Erythroblast (primary cell): ENCODE data around the gene DENND4C.

Source experiments
- GATA1 ChIP-seq: IDR thresholded peaks from 2 replicates; pipeline ENCODE4 v1.6.1; 2011; ENCODE audit warnings: low read depth, mild to moderate bottlenecking, control low read depth, low read length, moderate library complexity
- POLR2A ChIP-seq: IDR thresholded peaks from 2 replicates; pipeline ENCODE4 v1.6.1; 2011; ENCODE audit warnings: mild to moderate bottlenecking, low read length

DNA sequence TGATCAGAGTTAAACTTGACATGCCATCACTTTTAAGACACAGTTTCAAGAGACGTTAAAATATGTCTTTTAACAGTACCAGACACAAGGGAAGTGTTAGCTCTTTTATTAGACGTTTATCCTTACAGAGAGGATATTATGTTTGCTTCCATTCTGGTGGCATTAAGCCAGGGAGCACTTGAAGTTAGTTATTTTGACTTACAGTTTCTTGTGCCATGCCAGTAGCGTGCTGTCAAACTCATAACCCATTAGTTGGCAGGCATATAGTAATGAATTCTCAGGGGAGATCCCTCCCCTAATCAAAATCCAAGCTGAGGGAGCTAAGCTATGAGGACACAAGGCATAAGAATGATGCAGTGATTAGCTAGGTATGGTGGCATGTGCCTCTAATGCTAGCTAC lies 83.1 kb downstream of the DENND4C start:
- no peak for TF ChIP-seq POLR2A
- no peak for TF ChIP-seq GATA1
